ENCODE results near the gene RNPEPL1. TPM values are rescaled to one million over a fixed set of nuclear protein-coding genes. Genes with fewer than 3 reads are reported as not detected.

Gene RNPEPL1
- total RNA-seq, 1 experiment from 2014 or later = 28.4 TPM

- Histone ChIP-seq H3K36me3 (ENCODE audit: insufficient read depth, low read length) (peaks cover 70% of the 10 kb centered on the region), H3K27ac (ENCODE audit: low read length) (no peak overlapping the region), H3K9ac (ENCODE audit: low read length) (no peak overlapping the region), H3K4me1 (ENCODE audit: low read length) (no peaks in the 10 kb centered on the region), H3K27me3 (ENCODE audit: low read length) (no peaks in the 10 kb centered on the region), H3K9me2 (replicated peaks; ENCODE audit: insufficient read depth, low read length) (no peaks in the 10 kb centered on the region), H4K20me1 (ENCODE audit: insufficient read depth, low read depth, low read length) (0 out of 2 replicates have a peak, but pooled peaks cover 4% of the 10 kb centered on the region), H3K4me2 (ENCODE audit: low read depth, low read length, poor library complexity, severe bottlenecking) (no peak overlapping the region), H3K9me3 (ENCODE audit: low read length) (peaks cover 22% of the 10 kb centered on the region), H3K4me3 (ENCODE audit: low read length) (no peak overlapping the region), H2AFZ (ENCODE audit: low read length) (no peak overlapping the region), H3K79me2 (ENCODE audit: low read length) (peaks cover 18% of the 10 kb centered on the region; the same call in 1 of the 2 replicates)
- no peak for DNase-seq
Observed at GRCh38 chr2:240523451-240524281, 44.6 kb upstream of the RNPEPL1 start.

DNA sequence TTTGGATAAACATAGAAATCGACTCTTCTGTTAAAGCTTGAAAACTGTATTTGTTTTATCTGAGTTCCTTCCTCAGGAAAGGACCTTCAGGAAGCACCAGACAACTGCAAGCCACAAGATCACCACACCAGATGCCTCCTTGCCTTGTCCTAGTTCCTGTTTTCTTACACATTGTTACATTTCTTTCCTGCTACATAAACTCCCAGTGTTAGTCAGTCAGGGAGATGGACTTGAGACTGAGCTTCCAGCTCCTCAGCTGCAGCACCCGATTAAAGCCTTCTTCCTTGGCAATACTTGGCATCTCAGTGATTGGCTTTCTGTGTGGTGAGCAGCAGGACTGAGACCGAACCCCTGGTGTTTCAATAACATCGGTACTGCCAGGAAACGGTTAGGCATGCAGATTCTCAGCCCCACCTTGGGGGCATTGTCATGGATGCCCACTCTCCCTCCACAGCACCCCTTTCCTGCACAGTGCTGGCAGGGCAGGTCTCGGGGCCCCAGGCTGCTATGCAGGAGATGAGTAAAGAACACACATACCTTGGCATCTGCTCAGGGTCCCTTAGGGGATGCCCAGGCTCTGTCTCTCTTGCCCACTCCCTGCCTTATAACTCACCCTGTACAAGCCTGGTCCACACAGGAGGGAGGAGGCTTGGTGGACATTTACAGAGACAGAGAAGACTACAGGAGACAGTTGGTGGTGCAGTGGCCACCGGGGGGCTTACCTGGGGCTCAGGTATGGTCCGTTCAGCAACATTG is 43.1 kb upstream of the RNPEPL1 start:
- Histone ChIP-seq H3K27me3 (ENCODE audit: low read length) (no peaks in the 10 kb centered on the region), H3K4me2 (ENCODE audit: low read depth, low read length, poor library complexity, severe bottlenecking) (no peak overlapping the region), H3K4me1 (ENCODE audit: low read length) (no peaks in the 10 kb centered on the region), H3K9me2 (replicated peaks; ENCODE audit: insufficient read depth, low read length) (no peaks in the 10 kb centered on the region), H3K79me2 (ENCODE audit: low read length) (peaks cover 26% of the 10 kb centered on the region), H3K9ac (ENCODE audit: low read length) (no peak overlapping the region), H3K36me3 (ENCODE audit: insufficient read depth, low read length) (peaks cover 77% of the 10 kb centered on the region), H2AFZ (ENCODE audit: low read length) (no peak overlapping the region), H4K20me1 (ENCODE audit: insufficient read depth, low read depth, low read length) (no peaks in the 10 kb centered on the region), H3K9me3 (ENCODE audit: low read length) (peaks cover 22% of the 10 kb centered on the region), H3K4me3 (ENCODE audit: low read length) (no peak overlapping the region), H3K27ac (ENCODE audit: low read length) (no peak overlapping the region)
- no peak for DNase-seq

GRCh38 chr2:240525802-240526201 is 42.5 kb upstream of the RNPEPL1 start:
- no peak overlapping the region for H2AFZ ChIP-seq (ENCODE audit: low read length)
- H3K4me3 ChIP-seq (ENCODE audit: low read length) = no peak overlapping the region
- H4K20me1 ChIP-seq (ENCODE audit: insufficient read depth, low read depth, low read length) = no peaks in the 10 kb centered on the region
- H3K4me1 ChIP-seq (ENCODE audit: low read length) = no peaks in the 10 kb centered on the region
- H3K9me2 ChIP-seq (replicated peaks; ENCODE audit: insufficient read depth, low read length) = no peaks in the 10 kb centered on the region
- no peak overlapping the region for H3K27ac ChIP-seq (ENCODE audit: low read length)
- DNase-seq = no peak
- peaks cover 30% of the 10 kb centered on the region for H3K79me2 ChIP-seq (ENCODE audit: low read length)
- H3K27me3 ChIP-seq (ENCODE audit: low read length) = no peaks in the 10 kb centered on the region
- H3K9ac ChIP-seq (ENCODE audit: low read length) = no peak overlapping the region
- no peak overlapping the region for H3K4me2 ChIP-seq (ENCODE audit: low read depth, low read length, poor library complexity, severe bottlenecking)
- H3K9me3 ChIP-seq (ENCODE audit: low read length) = peaks cover 22% of the 10 kb centered on the region
- H3K36me3 ChIP-seq (ENCODE audit: insufficient read depth, low read length) = peaks cover 82% of the 10 kb centered on the region

- no peak overlapping the region for H3K4me3 ChIP-seq (ENCODE audit: low read length)
- no peak overlapping the region for H3K4me2 ChIP-seq (ENCODE audit: low read depth, low read length, poor library complexity, severe bottlenecking)
- no peaks in the 10 kb centered on the region for H3K9me2 ChIP-seq (replicated peaks; ENCODE audit: insufficient read depth, low read length)
- H3K4me1 ChIP-seq (ENCODE audit: low read length) = no peaks in the 10 kb centered on the region
- H3K79me2 ChIP-seq (ENCODE audit: low read length) = peaks cover 37% of the 10 kb centered on the region
- peaks cover 89% of the 10 kb centered on the region for H3K36me3 ChIP-seq (ENCODE audit: insufficient read depth, low read length)
- H3K27me3 ChIP-seq (ENCODE audit: low read length) = no peaks in the 10 kb centered on the region
- no peak overlapping the region for H2AFZ ChIP-seq (ENCODE audit: low read length)
- no peak overlapping the region for H3K9ac ChIP-seq (ENCODE audit: low read length)
- H4K20me1 ChIP-seq (ENCODE audit: insufficient read depth, low read depth, low read length) = no peaks in the 10 kb centered on the region
- H3K9me3 ChIP-seq (ENCODE audit: low read length) = peaks cover 27% of the 10 kb centered on the region
- DNase-seq = no peak
- no peak overlapping the region for H3K27ac ChIP-seq (ENCODE audit: low read length)
Observed at GRCh38 chr2:240526521-240526920, 41.8 kb upstream of the RNPEPL1 start.

DNA sequence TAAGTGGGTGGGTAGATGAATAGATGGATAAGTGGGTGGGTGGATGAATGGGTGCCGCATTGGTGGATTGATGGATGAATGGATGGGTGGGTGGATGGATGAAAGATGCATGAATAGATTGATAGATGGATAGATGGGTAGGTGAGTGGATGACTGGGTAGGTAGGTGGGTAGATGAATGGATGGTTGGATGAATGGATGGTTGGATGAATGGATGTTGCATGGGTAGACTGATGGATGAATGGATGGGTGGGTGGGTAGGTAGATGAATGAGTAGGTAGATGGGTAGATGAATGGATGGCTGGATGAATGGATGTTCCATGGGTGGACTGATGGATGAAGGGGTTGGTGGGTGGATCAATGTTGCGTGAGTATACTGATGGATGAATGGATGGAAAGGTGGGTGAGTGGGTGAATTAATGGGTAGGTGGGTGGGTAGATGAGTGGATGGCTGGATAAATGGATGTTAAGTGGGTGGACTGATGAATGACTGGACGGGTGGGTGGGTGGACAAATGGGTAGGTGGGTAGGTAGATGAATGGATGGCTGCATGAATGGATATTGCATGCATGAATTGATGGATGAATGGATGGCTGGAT is 41.0 kb upstream of the RNPEPL1 start:
- H3K36me3 ChIP-seq (ENCODE audit: insufficient read depth, low read length) = peaks cover 90% of the 10 kb centered on the region
- no peak overlapping the region for H3K4me3 ChIP-seq (ENCODE audit: low read length)
- DNase-seq = no peak
- no peak overlapping the region for H3K27ac ChIP-seq (ENCODE audit: low read length)
- no peak overlapping the region for H2AFZ ChIP-seq (ENCODE audit: low read length)
- no peaks in the 10 kb centered on the region for H4K20me1 ChIP-seq (ENCODE audit: insufficient read depth, low read depth, low read length)
- peaks cover 30% of the 10 kb centered on the region for H3K9me3 ChIP-seq (ENCODE audit: low read length)
- H3K4me2 ChIP-seq (ENCODE audit: low read depth, low read length, poor library complexity, severe bottlenecking) = no peak overlapping the region
- H3K9ac ChIP-seq (ENCODE audit: low read length) = no peak overlapping the region
- H3K4me1 ChIP-seq (ENCODE audit: low read length) = no peaks in the 10 kb centered on the region
- no peaks in the 10 kb centered on the region for H3K27me3 ChIP-seq (ENCODE audit: low read length)
- H3K79me2 ChIP-seq (ENCODE audit: low read length) = peaks cover 44% of the 10 kb centered on the region
- no peaks in the 10 kb centered on the region for H3K9me2 ChIP-seq (replicated peaks; ENCODE audit: insufficient read depth, low read length)

DNA sequence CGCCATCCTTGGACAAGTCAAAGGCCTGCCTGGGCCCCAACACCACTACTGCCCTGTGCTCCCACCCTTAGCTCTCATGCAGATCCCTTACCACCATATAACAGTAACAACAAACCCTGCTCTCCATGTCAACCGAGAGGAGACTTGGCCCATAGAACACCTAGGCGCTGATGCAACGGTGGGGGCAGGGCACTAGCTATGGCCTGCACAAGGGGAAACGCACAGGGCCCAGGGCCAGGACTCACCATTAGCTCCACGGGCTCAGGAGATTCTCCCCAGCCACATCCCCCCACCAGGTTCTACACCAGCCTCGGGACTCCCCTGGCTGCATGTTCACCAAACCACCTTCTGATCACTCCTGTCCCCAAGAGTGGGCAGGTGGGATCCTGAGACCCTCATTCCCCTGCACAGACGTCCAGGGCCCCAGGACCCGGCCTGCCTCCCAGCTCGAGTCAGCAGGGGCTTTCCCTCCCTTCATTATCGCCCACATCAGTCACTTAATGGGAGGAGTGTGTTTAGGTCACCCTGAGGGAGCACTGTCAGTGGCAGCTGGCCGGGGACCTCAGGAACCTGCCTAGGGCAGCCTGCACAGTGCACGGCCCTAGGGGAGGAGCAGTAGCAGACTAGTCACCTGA is 39.8 kb upstream of the RNPEPL1 start:
- Histone ChIP-seq H4K20me1 (ENCODE audit: insufficient read depth, low read depth, low read length) (no peaks in the 10 kb centered on the region), H3K4me2 (ENCODE audit: low read depth, low read length, poor library complexity, severe bottlenecking) (no peak overlapping the region), H3K4me1 (ENCODE audit: low read length) (no peaks in the 10 kb centered on the region), H3K9me2 (replicated peaks; ENCODE audit: insufficient read depth, low read length) (no peaks in the 10 kb centered on the region), H3K36me3 (ENCODE audit: insufficient read depth, low read length) (peaks cover 88% of the 10 kb centered on the region), H3K9me3 (ENCODE audit: low read length) (peaks cover 38% of the 10 kb centered on the region), H3K9ac (ENCODE audit: low read length) (no peak overlapping the region), H3K79me2 (ENCODE audit: low read length) (peaks cover 54% of the 10 kb centered on the region), H2AFZ (ENCODE audit: low read length) (no peak overlapping the region), H3K27me3 (ENCODE audit: low read length) (no peaks in the 10 kb centered on the region), H3K4me3 (ENCODE audit: low read length) (no peak overlapping the region), H3K27ac (ENCODE audit: low read length) (no peak overlapping the region)
- no peak for DNase-seq

GRCh38 chr2:240529344-240529999 is 38.8 kb upstream of the RNPEPL1 start:
- Histone ChIP-seq H3K4me3 (ENCODE audit: low read length) (no peak overlapping the region), H3K27me3 (ENCODE audit: low read length) (no peaks in the 10 kb centered on the region), H3K4me1 (ENCODE audit: low read length) (no peaks in the 10 kb centered on the region), H3K9me3 (ENCODE audit: low read length) (peaks cover 38% of the 10 kb centered on the region), H4K20me1 (ENCODE audit: insufficient read depth, low read depth, low read length) (no peaks in the 10 kb centered on the region), H3K27ac (ENCODE audit: low read length) (no peak overlapping the region), H3K9ac (ENCODE audit: low read length) (no peak overlapping the region), H3K9me2 (replicated peaks; ENCODE audit: insufficient read depth, low read length) (no peaks in the 10 kb centered on the region), H3K79me2 (ENCODE audit: low read length) (peaks cover 64% of the 10 kb centered on the region), H3K36me3 (ENCODE audit: insufficient read depth, low read length) (peaks cover 88% of the 10 kb centered on the region), H2AFZ (ENCODE audit: low read length) (no peak overlapping the region), H3K4me2 (ENCODE audit: low read depth, low read length, poor library complexity, severe bottlenecking) (no peak overlapping the region)
- DNase-seq = no peak

All from Karpas-422 (cell line).